Adrenal gland (tissue), 5 donors: Measurements from ENCODE around the gene DNAL1.

ENCODE experiments used
- POLR2A ChIP-seq, 2 donors: fragments of 450-650 bp; IDR thresholded peaks; one replicate each; pipeline ENCODE4 v1.6.1; 2017; ENCODE audit warnings: antibody characterized with exemption in 2 of 2, mild to moderate bottlenecking in 2 of 2, moderate library complexity in 1 of 2
- TF ChIP-seq, protein P1 (sequence below), 6 experiments: fragments of 450-650 bp in 4 of 6; fragments of 200-600 bp in 2 of 6; sonication (generic) in 1 of 6; IDR thresholded peaks; 1 replicate in 5 of 6; 2 replicates in 1 of 6; pipeline versions ENCODE4 v1.5.1 to v1.8.0; 2016 to 2021; ENCODE audit warnings: antibody characterized with exemption in 6 of 6, mild to moderate bottlenecking in 2 of 6, moderate library complexity in 1 of 6
- donor health status: DM: no; HTN: no; CAD: no.

DNA sequence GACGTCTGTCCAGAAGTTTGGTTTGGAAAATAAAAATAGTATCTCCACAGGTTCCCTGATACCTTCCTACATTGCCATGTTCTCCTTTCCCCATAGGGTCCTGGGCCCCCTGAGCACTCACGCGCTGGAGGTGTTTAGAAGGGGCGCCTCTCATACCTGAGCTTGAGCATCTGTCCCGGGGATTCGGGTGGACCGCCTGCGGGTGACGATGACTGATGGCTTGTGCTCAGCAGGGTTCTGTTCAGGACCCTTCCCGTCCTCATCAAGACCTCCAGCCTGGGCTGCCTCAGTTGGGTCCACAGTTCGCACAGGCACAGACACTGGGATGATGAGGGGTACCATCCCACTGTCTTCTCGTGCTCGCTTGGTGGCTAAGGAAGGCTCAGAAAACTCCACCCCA is 92.1 kb downstream of the DNAL1 start:
- TF ChIP-seq POLR2A (IDR thresholded peaks at IDR 0.05): no peak
- TF ChIP-seq, protein P1, sequence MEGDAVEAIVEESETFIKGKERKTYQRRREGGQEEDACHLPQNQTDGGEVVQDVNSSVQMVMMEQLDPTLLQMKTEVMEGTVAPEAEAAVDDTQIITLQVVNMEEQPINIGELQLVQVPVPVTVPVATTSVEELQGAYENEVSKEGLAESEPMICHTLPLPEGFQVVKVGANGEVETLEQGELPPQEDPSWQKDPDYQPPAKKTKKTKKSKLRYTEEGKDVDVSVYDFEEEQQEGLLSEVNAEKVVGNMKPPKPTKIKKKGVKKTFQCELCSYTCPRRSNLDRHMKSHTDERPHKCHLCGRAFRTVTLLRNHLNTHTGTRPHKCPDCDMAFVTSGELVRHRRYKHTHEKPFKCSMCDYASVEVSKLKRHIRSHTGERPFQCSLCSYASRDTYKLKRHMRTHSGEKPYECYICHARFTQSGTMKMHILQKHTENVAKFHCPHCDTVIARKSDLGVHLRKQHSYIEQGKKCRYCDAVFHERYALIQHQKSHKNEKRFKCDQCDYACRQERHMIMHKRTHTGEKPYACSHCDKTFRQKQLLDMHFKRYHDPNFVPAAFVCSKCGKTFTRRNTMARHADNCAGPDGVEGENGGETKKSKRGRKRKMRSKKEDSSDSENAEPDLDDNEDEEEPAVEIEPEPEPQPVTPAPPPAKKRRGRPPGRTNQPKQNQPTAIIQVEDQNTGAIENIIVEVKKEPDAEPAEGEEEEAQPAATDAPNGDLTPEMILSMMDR (IDR thresholded peaks at IDR 0.05): no peak
